Measurements from ENCODE around the gene USP14.

The USP14 gene

DNA sequence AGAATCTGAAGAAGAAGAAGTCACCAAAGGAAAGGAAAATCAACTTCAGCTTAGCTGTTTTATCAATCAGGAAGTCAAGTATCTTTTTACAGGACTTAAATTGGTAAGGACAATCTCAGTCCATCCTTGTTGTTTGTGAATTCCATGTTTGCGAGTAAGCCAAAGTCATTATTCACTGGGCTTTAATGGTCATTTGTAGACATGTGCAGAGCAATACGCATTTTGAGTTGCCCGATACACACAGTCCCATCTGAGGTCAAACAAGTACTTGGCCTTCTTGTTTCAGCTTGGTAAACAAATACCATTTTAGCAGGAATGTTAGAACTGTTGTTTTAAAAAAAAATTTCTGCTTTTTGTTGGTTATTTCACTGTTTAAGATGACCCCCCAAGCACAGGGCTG lies 40.9 kb downstream of the USP14 start:
- H3K4me3 ChIP-seq (ENCODE audit: low read depth, low read length), result no peak overlapping the region
- DNase-seq (ENCODE audit: low read depth), result no peak
- TF ChIP-seq, protein P1, sequence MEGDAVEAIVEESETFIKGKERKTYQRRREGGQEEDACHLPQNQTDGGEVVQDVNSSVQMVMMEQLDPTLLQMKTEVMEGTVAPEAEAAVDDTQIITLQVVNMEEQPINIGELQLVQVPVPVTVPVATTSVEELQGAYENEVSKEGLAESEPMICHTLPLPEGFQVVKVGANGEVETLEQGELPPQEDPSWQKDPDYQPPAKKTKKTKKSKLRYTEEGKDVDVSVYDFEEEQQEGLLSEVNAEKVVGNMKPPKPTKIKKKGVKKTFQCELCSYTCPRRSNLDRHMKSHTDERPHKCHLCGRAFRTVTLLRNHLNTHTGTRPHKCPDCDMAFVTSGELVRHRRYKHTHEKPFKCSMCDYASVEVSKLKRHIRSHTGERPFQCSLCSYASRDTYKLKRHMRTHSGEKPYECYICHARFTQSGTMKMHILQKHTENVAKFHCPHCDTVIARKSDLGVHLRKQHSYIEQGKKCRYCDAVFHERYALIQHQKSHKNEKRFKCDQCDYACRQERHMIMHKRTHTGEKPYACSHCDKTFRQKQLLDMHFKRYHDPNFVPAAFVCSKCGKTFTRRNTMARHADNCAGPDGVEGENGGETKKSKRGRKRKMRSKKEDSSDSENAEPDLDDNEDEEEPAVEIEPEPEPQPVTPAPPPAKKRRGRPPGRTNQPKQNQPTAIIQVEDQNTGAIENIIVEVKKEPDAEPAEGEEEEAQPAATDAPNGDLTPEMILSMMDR (IDR thresholded peaks at IDR 0.05; ENCODE audit: insufficient read depth, low read depth, low read length, missing control alignments), result no peak

DNA sequence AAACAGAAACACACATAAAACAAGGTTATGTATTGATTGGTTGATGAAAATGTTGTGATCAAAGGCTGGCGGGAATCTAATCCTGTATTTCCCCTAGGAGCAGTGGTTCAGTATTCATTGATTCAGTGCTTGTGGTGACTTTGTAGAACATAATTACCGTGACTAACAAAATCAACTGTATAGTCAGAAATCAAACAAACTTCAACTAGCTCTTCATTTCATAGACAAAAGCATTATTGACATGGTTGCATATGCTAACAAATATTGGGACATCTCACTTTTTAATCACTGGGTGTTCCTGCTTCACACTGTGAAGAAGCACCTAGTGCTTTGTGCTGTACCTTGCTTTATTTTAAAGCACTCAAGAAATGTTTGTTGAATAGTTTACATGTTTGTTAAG lies 41.4 kb downstream of the USP14 start:
- no peak for DNase-seq (ENCODE audit: low read depth)
- TF ChIP-seq, protein P1 (IDR thresholded peaks at IDR 0.05; ENCODE audit: insufficient read depth, low read depth, low read length, missing control alignments), result no peak

GRCh38 chr18:210075-210474 lies 51.7 kb downstream of the USP14 start:
- DNase-seq (ENCODE audit: low read depth), result no peak
- H3K4me3 ChIP-seq (ENCODE audit: low read depth, low read length), result no peak overlapping the region
- TF ChIP-seq, protein P1 (IDR thresholded peaks at IDR 0.05; ENCODE audit: insufficient read depth, low read depth, low read length, missing control alignments), result no peak

More for the DNA sequence above, 41.4 kb downstream of the USP14 start:
- no peak overlapping the region for H3K4me3 ChIP-seq (ENCODE audit: low read depth, low read length)

GRCh38 chr18:210733-211132 lies 52.4 kb downstream of the USP14 start:
- TF ChIP-seq, protein P1 (IDR thresholded peaks at IDR 0.05; ENCODE audit: insufficient read depth, low read depth, low read length, missing control alignments), result no peak
- DNase-seq (ENCODE audit: low read depth), result no peak
- no peak overlapping the region for H3K4me3 ChIP-seq (ENCODE audit: low read depth, low read length)

DNA sequence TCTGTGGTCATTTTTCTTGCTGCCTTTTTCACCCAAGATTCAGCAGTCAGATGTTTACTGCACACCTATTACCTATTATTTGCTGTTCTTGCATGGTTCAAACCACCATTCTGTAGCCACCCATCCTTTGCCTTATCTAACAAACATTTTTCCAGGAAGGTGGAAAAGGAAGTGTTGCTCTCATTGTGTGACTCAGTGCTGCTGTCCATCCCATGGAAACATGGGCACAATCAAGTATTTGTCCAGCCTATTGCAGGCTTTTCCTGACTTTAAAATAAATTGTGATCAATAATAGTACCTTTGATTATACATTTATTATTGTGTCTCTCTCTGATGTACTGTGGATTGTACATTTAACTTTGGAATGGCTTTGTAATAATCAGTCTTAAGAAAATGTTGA lies 53.2 kb downstream of the USP14 start:
- no peak overlapping the region for H3K4me3 ChIP-seq (ENCODE audit: low read depth, low read length)
- no peak for DNase-seq (ENCODE audit: low read depth)
- TF ChIP-seq, protein P1 (IDR thresholded peaks at IDR 0.05; ENCODE audit: insufficient read depth, low read depth, low read length, missing control alignments), result no peak

- H3K4me3 ChIP-seq (ENCODE audit: low read depth, low read length), result no peak overlapping the region
- DNase-seq (ENCODE audit: low read depth), result no peak
- TF ChIP-seq, protein P1 (IDR thresholded peaks at IDR 0.05; ENCODE audit: insufficient read depth, low read depth, low read length, missing control alignments), result no peak
These were observed 54.4 kb downstream of the USP14 start for GRCh38 chr18:212780-213179.

DNA sequence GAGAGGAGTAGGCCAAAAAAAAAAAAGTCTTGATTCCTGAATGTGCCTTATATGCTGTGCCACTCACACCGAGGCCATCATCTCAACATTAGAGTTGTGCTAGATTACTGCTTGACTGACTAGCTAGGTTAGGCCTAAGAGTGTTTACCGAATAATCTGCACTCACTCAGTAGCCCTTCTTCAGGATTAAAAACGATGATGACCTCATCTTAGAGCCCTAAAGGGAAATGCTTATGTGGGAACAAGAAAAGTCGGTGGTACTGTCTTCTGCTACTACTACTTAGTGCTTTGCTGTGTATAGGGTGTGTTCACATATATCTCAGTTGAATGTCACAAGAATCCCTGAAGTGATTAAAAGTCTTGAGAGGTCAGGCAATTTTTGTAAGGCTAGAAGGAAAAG lies 55.1 kb downstream of the USP14 start:
- TF ChIP-seq, protein P1 (IDR thresholded peaks at IDR 0.05; ENCODE audit: insufficient read depth, low read depth, low read length, missing control alignments), result no peak
- H3K4me3 ChIP-seq (ENCODE audit: low read depth, low read length), result no peak overlapping the region
- DNase-seq (ENCODE audit: low read depth), result no peak

Data from GM12865 (cell line).